ENCODE data around the gene PTPN1.

The PTPN1 gene

GRCh38 chr20:50628332-50628731 is 118.1 kb downstream of the PTPN1 start:
- no peak for TF ChIP-seq EZH2phosphoT487 (IDR thresholded peaks at IDR 0.05; ENCODE audit: borderline replicate concordance, low read length)
- TF ChIP-seq, protein P1, sequence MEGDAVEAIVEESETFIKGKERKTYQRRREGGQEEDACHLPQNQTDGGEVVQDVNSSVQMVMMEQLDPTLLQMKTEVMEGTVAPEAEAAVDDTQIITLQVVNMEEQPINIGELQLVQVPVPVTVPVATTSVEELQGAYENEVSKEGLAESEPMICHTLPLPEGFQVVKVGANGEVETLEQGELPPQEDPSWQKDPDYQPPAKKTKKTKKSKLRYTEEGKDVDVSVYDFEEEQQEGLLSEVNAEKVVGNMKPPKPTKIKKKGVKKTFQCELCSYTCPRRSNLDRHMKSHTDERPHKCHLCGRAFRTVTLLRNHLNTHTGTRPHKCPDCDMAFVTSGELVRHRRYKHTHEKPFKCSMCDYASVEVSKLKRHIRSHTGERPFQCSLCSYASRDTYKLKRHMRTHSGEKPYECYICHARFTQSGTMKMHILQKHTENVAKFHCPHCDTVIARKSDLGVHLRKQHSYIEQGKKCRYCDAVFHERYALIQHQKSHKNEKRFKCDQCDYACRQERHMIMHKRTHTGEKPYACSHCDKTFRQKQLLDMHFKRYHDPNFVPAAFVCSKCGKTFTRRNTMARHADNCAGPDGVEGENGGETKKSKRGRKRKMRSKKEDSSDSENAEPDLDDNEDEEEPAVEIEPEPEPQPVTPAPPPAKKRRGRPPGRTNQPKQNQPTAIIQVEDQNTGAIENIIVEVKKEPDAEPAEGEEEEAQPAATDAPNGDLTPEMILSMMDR (IDR thresholded peaks at IDR 0.05; ENCODE audit: low read depth, low read length, poor library complexity, severe bottlenecking) = no peak
- Histone ChIP-seq H3K4me3 (ENCODE audit: low read length) (no peak overlapping the region), H3K36me3 (ENCODE audit: control insufficient read depth, low read length) (no peaks in the 10 kb centered on the region), H3K9me3 (ENCODE audit: control insufficient read depth, insufficient read depth, low read length) (no peaks in the 10 kb centered on the region), H3K4me1 (ENCODE audit: control insufficient read depth, low read length) (no peaks in the 10 kb centered on the region), H3K4me2 (ENCODE audit: low read length) (no peak overlapping the region), H3K79me2 (ENCODE audit: control insufficient read depth, low read length) (no peaks in the 10 kb centered on the region), H4K20me1 (ENCODE audit: control insufficient read depth, insufficient read depth, low read depth, low read length) (no peaks in the 10 kb centered on the region), H3K27ac (ENCODE audit: low read depth, low read length) (no peak overlapping the region), H3K9me2 (replicated peaks; ENCODE audit: control insufficient read depth, low read length) (no peaks in the 10 kb centered on the region), H3F3A (ENCODE audit: control insufficient read depth, insufficient read depth) (no peaks in the 10 kb centered on the region), H3K27me3 (ENCODE audit: control insufficient read depth, low read length) (peaks cover 15% of the 10 kb centered on the region)

DNA sequence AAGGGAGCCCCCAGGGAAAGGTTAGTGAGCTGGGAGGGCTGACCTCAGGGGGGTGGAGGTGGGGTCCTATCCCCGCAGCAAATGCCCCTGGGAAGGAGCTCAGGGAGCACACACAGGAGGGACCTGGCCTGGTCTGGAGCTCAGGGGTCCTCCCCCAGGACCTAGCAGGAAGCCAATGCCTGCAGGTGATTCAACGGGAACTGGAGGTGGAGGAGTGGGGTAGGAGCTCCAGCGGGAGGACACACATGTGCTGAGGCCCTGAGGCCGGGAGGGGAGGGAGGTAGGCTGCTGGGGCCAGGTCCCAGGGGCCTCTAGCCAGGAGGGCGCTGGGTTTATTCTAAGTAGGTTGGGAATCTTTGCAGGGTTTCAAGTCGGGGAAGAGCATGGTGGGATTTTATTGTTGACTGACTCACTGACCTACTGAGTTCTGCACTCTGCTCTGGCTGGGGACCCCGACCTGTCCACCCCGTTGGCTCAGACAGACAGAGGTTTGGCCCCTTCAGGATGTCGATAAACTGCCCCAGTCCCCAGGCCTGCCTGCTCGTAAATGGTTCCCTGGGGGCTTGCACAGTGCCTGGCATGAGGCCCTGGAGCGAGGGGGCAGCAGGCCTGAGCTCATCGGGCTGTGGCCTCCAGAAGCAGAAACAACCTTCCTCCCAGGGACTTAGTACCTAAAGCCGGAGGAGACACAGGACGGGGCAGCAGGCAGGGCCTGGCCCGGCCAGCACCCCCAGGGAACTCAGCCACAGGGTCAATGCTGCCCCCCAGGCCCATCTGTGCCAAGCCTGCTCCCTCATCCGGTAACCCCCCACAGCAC is 118.9 kb downstream of the PTPN1 start:
- Histone ChIP-seq H3K9me2 (replicated peaks; ENCODE audit: control insufficient read depth, low read length) (no peaks in the 10 kb centered on the region), H3K27me3 (ENCODE audit: control insufficient read depth, low read length) (peaks cover 17% of the 10 kb centered on the region), H3K27ac (ENCODE audit: low read depth, low read length) (no peak overlapping the region), H3F3A (ENCODE audit: control insufficient read depth, insufficient read depth) (no peaks in the 10 kb centered on the region), H3K4me3 (ENCODE audit: low read length) (no peak overlapping the region), H3K4me2 (ENCODE audit: low read length) (no peak overlapping the region), H3K4me1 (ENCODE audit: control insufficient read depth, low read length) (no peaks in the 10 kb centered on the region), H3K9me3 (ENCODE audit: control insufficient read depth, insufficient read depth, low read length) (no peaks in the 10 kb centered on the region), H4K20me1 (ENCODE audit: control insufficient read depth, insufficient read depth, low read depth, low read length) (no peaks in the 10 kb centered on the region), H3K79me2 (ENCODE audit: control insufficient read depth, low read length) (no peaks in the 10 kb centered on the region), H3K36me3 (ENCODE audit: control insufficient read depth, low read length) (no peaks in the 10 kb centered on the region)
- TF ChIP-seq, protein P1 (IDR thresholded peaks at IDR 0.05; ENCODE audit: low read depth, low read length, poor library complexity, severe bottlenecking) = no peak
- no peak for TF ChIP-seq EZH2phosphoT487 (IDR thresholded peaks at IDR 0.05; ENCODE audit: borderline replicate concordance, low read length)

DNA sequence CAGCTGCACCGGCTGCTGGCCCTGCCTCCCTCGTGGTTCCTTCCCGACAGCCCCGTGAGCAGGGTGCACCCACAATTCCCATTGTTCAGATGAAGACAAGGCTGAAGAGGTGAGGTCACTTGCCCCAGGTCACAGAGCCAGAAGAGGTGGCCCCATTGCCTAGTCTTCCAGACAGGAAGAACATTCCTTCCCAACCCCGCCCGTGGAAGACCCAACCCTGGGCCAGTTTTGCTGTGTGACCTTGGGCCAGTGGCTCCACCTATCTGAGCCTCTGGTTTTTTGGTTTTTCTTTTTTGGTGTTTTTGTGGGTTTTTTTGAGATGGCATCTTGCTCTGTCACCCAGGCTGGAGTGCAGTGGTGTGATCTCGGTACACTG is 119.5 kb downstream of the PTPN1 start:
- Histone ChIP-seq H4K20me1 (ENCODE audit: control insufficient read depth, insufficient read depth, low read depth, low read length) (no peaks in the 10 kb centered on the region), H3K9me2 (replicated peaks; ENCODE audit: control insufficient read depth, low read length) (no peaks in the 10 kb centered on the region), H3F3A (ENCODE audit: control insufficient read depth, insufficient read depth) (no peaks in the 10 kb centered on the region), H3K27ac (ENCODE audit: low read depth, low read length) (no peak overlapping the region), H3K4me1 (ENCODE audit: control insufficient read depth, low read length) (no peaks in the 10 kb centered on the region), H3K79me2 (ENCODE audit: control insufficient read depth, low read length) (no peaks in the 10 kb centered on the region), H3K27me3 (ENCODE audit: control insufficient read depth, low read length) (peaks cover 18% of the 10 kb centered on the region), H3K9me3 (ENCODE audit: control insufficient read depth, insufficient read depth, low read length) (no peaks in the 10 kb centered on the region), H3K4me3 (ENCODE audit: low read length) (no peak overlapping the region), H3K4me2 (ENCODE audit: low read length) (no peak overlapping the region), H3K36me3 (ENCODE audit: control insufficient read depth, low read length) (no peaks in the 10 kb centered on the region)
- TF ChIP-seq EZH2phosphoT487 (IDR thresholded peaks at IDR 0.05; ENCODE audit: borderline replicate concordance, low read length) = no peak
- TF ChIP-seq, protein P1 (IDR thresholded peaks at IDR 0.05; ENCODE audit: low read depth, low read length, poor library complexity, severe bottlenecking) = no peak

Measured in DOHH2 (cell line).